Stomach (tissue), 9 donors: ENCODE measurements around the gene CSNK2B. TPM values are rescaled to one million over a fixed set of nuclear protein-coding genes. Genes with fewer than 3 reads are reported as not detected.

Experiments used
- DNase-seq, 2 donors: peaks; one replicate each; pipeline versions ENCODE4 v3.0.0 to v3.0.0-alpha.2; 2013 to 2019
- H3K27ac ChIP-seq, 5 donors: fragments of 200-600 bp in 4 of 5; sonication (generic) in 4 of 5; one replicate each; pipeline ENCODE4 v1.5.1; 2013 to 2019; ENCODE audit warnings: mild to moderate bottlenecking in 1 of 5, moderate library complexity in 1 of 5
- H3K27me3 ChIP-seq, 3 donors: fragments of 200-600 bp; sonication (generic); one replicate each; pipeline ENCODE4 v1.5.1; 2017 to 2019; ENCODE audit warnings: mixed run types in 1 of 3
- H3K36me3 ChIP-seq, 4 donors: fragments of 200-600 bp; sonication (generic); 1 replicate in 3 of 4; 2 replicates in 1 of 4; pipeline ENCODE4 v1.5.1; 2016 to 2019
- H3K4me1 ChIP-seq, 4 donors: fragments of 200-600 bp; sonication (generic); one replicate each; pipeline ENCODE4 v1.5.1; 2016 to 2019
- H3K4me3 ChIP-seq, 4 donors: fragments of 200-600 bp; sonication (generic) in 3 of 4; one replicate each; pipeline ENCODE4 v1.5.1; 2016 to 2019; ENCODE audit warnings: mild to moderate bottlenecking in 1 of 4
- H3K9me3 ChIP-seq, 4 donors: fragments of 200-600 bp; sonication (generic); one replicate each; pipeline ENCODE4 v1.5.1; 2016 to 2019
- CTCF ChIP-seq, 7 experiments: fragments of 450-650 bp in 4 of 7; fragments of 200-600 bp in 3 of 7; sonication (generic) in 3 of 7; IDR thresholded peaks; one replicate each; pipeline ENCODE4 v1.5.1; 2016 to 2019; ENCODE audit warnings: antibody characterized with exemption in 7 of 7, control low read depth in 2 of 7, mild to moderate bottlenecking in 1 of 7
- EP300 ChIP-seq: sonication (generic); formaldehyde crosslinking; IDR thresholded peaks from one replicate; pipeline ENCODE4 v1.6.1; 2017; ENCODE audit warnings: antibody characterized with exemption
- POLR2A ChIP-seq, 4 donors: fragments of 450-650 bp; IDR thresholded peaks; one replicate each; pipeline ENCODE4 v1.6.1; 2016; ENCODE audit warnings: antibody characterized with exemption in 4 of 4, control low read depth in 2 of 4, mild to moderate bottlenecking in 1 of 4, moderate library complexity in 1 of 4
- POLR2AphosphoS5 ChIP-seq, 3 donors: sonication (generic); formaldehyde crosslinking; IDR thresholded peaks; one replicate each; pipeline ENCODE4 v1.6.1; 2016; ENCODE audit warnings: antibody characterized with exemption in 3 of 3
- WGBS, 5 donors: extraction: QIAGEN DNeasy Blood & Tissue Kit in 3 of 5; methylation state at CpG; one replicate each; pipeline versions ENCODE4 v1.1.5 to v1.1.7; 2013 to 2018; 5-methylcytosine and 5-hydroxymethylcytosine counted together
- intact Hi-C: fragments of 100-400 bp; cut with DNase I; formaldehyde crosslinking; loops from one replicate; pipeline ENCODE4 v1.15.1; 2023; ENCODE audit warnings: low total_unique reads
- polyA plus RNA-seq, 3 donors: library from polyadenylated mRNA; stranded (reverse); fragments of 200-250 nt; gene quantifications; one replicate each; pipeline ENCODE4 v1.2.3, GENCODE V29; 2013
- total RNA-seq, 5 donors: library from RNA; depleted of rRNA; stranded (reverse); fragments of >200 nt; gene quantifications; one replicate each; pipeline versions ENCODE4 v1.1.0 to v1.2.3, GENCODE V29; 2014 to 2016
- donor health status: healthy with polysubstance abuse.
- donor health status: Bipolar disorder and iron deficiency.
- donor health status: healthy.

Gene CSNK2B
- total and polyA plus RNA-seq, 8 donors, result 11.3 to 375 (median 166) TPM

- peaks cover 0 to 4% (median 0%) of the 10 kb centered on the region in 3 donors for H3K27me3 ChIP-seq
- no peaks in the 10 kb centered on the region for H3K9me3 ChIP-seq
- WGBS, 5 donors, result 37 to 51% (median 47%) methylated on average over 5 of the region's 5 CpGs
- H3K4me3 ChIP-seq, result no peak overlapping the region
- H3K4me1 ChIP-seq, result peaks cover 0 to 24% (median 12%) of the 10 kb centered on the region in 4 donors
- no peaks in the 10 kb centered on the region for H3K36me3 ChIP-seq
- TF ChIP-seq POLR2AphosphoS5 (IDR thresholded peaks at IDR 0.05) (no peak), EP300 (no peak), CTCF (IDR thresholded peaks at IDR 0.05) (no peak), POLR2A (IDR thresholded peaks at IDR 0.05) (no peak)
- no peak overlapping the region for H3K27ac ChIP-seq
- intact Hi-C loops, result no loop called here
- DNase-seq, result no peak
Measured at GRCh38 chr6:31713991-31714684, 48.3 kb downstream of the CSNK2B start.

GRCh38 chr6:31715022-31715958 is 49.4 kb downstream of the CSNK2B start, which contains the start of gene LY6G6D:
Gene LY6G6D (plus strand): TSS chr6:31715348. CDS start chr6:31715356, 8 bp downstream.
- Histone ChIP-seq H3K27ac (no peak within 1 kb of the TSS), H3K9me3 (no peaks in the 10 kb centered on the region), H3K4me3 (no peak within 1 kb of the TSS), H3K36me3 (no peaks in the 10 kb centered on the region), H3K4me1 (peaks cover 0 to 25% (median 12%) of the 10 kb centered on the region in 4 donors), H3K27me3 (peaks cover 0 to under 1% (median 0%) of the 10 kb centered on the region in 3 donors)
- intact Hi-C loops, result no loop called here
- peak in 1 of 2 donors; percentile 24 for DNase-seq
- 63 to 86% (median 83%) methylated on average over 11 to 16 of the region's 16 CpGs for WGBS, 5 donors
- TF ChIP-seq EP300 (no peak), POLR2AphosphoS5 (IDR thresholded peaks at IDR 0.05) (no peak), CTCF (IDR thresholded peaks at IDR 0.05) (no peak), POLR2A (IDR thresholded peaks at IDR 0.05) (no peak)

- peak in 1 of 2 donors; percentile 60 for DNase-seq
- H3K27ac ChIP-seq, result no peak overlapping the region
- no peaks in the 10 kb centered on the region for H3K36me3 ChIP-seq
- no peak overlapping the region for H3K4me3 ChIP-seq
- no peak for TF ChIP-seq CTCF (IDR thresholded peaks at IDR 0.05)
- no peak for TF ChIP-seq POLR2A (IDR thresholded peaks at IDR 0.05)
- TF ChIP-seq EP300, result no peak
- TF ChIP-seq POLR2AphosphoS5 (IDR thresholded peaks at IDR 0.05), result no peak
- H3K4me1 ChIP-seq, result peaks cover 0 to 15% (median 12%) of the 10 kb centered on the region in 4 donors
- intact Hi-C loops, result no loop called here
- no peaks in the 10 kb centered on the region for H3K27me3 ChIP-seq
- WGBS, 5 donors, result 62 to 74% (median 67%) methylated on average over 10 of the region's 10 CpGs
- no peaks in the 10 kb centered on the region for H3K9me3 ChIP-seq
Measured at GRCh38 chr6:31717499-31718222, 51.8 kb downstream of the CSNK2B start.

- Histone ChIP-seq H3K27me3 (no peaks in the 10 kb centered on the region), H3K36me3 (no peaks in the 10 kb centered on the region), H3K27ac (no peak overlapping the region), H3K4me1 (peaks cover 0 to 15% (median 12%) of the 10 kb centered on the region in 4 donors), H3K4me3 (no peak overlapping the region), H3K9me3 (no peaks in the 10 kb centered on the region)
- intact Hi-C loops, result no loop called here
- DNase-seq, result peak; percentile 64 to 75
- 23 to 64% (median 42%) methylated on average over 1 of the region's 1 CpG for WGBS, 5 donors
- TF ChIP-seq POLR2AphosphoS5 (IDR thresholded peaks at IDR 0.05) (no peak), POLR2A (IDR thresholded peaks at IDR 0.05) (no peak), CTCF (IDR thresholded peaks at IDR 0.05) (no peak), EP300 (no peak)
Measured at GRCh38 chr6:31718265-31718664, 52.4 kb downstream of the CSNK2B start.
